KMS-11 (cell line): ENCODE data around the gene PREB.

ENCODE experiments used
- H2AFZ ChIP-seq: fragments of 200-600 bp; sonication (generic); 2 replicates; pipeline ENCODE4 v1.6.1; 2016; ENCODE audit warnings: antibody characterized with exemption, mixed run types, low read depth
- H3K27ac ChIP-seq: fragments of 200-600 bp; sonication (generic); 2 replicates; pipeline ENCODE4 v1.6.1; 2016; ENCODE audit warnings: mild to moderate bottlenecking, mixed run types
- H3K27me3 ChIP-seq: fragments of 200-600 bp; sonication (generic); 2 replicates; pipeline ENCODE4 v1.6.1; 2017; ENCODE audit warnings: mild to moderate bottlenecking, low read depth, mixed run types, moderate library complexity; ENCODE audit not compliant: insufficient read depth
- H3K36me3 ChIP-seq: fragments of 200-600 bp; sonication (generic); 2 replicates; pipeline ENCODE4 v1.6.1; 2017; ENCODE audit warnings: mild to moderate bottlenecking, mixed run types; ENCODE audit not compliant: insufficient read depth
- H3K4me1 ChIP-seq: fragments of 200-600 bp; sonication (generic); 2 replicates; pipeline ENCODE4 v1.6.1; 2016; ENCODE audit warnings: mild to moderate bottlenecking, low read depth, mixed run types; ENCODE audit not compliant: poor library complexity, severe bottlenecking
- H3K4me2 ChIP-seq: fragments of 200-600 bp; sonication (generic); 2 replicates; pipeline ENCODE4 v1.7.0; 2016; ENCODE audit warnings: mild to moderate bottlenecking, mixed run types
- H3K4me3 ChIP-seq: fragments of 200-600 bp; sonication (generic); IDR thresholded peaks from 2 replicates; pipeline ENCODE4 v1.6.1; 2017; ENCODE audit warnings: low read depth, low read length, mixed read lengths; ENCODE audit not compliant: insufficient read depth
- H3K79me2 ChIP-seq: fragments of 200-600 bp; sonication (generic); 2 replicates; pipeline ENCODE4 v1.6.1; 2016; ENCODE audit warnings: low read depth, mixed run types; ENCODE audit not compliant: insufficient read depth
- H3K9ac ChIP-seq: fragments of 200-600 bp; sonication (generic); 2 replicates; pipeline ENCODE4 v1.6.1; 2016; ENCODE audit warnings: mild to moderate bottlenecking, mixed run types
- H4K20me1 ChIP-seq: fragments of 200-600 bp; sonication (generic); 2 replicates; pipeline ENCODE4 v1.6.1; 2016; ENCODE audit warnings: mild to moderate bottlenecking, mixed run types; ENCODE audit not compliant: insufficient read depth
- CTCF ChIP-seq: fragments of 200-600 bp; sonication (generic); conservative IDR thresholded peaks from 2 replicates; pipeline ENCODE4 v1.6.1; 2017; ENCODE audit warnings: low read depth, mild to moderate bottlenecking, antibody characterized with exemption, low read length, moderate library complexity, mixed read lengths

PREB gene

GRCh38 chr2:27133905-27134780 lies at the start of gene PREB:
Gene PREB (minus strand): TSS chr2:27134636. CDS start chr2:27134421, 215 bp downstream.
- no peaks in the 10 kb centered on the region for H3K27me3 ChIP-seq
- H3K27ac ChIP-seq: peak within 1 kb of the TSS; percentile 45
- no peaks in the 10 kb centered on the region for H4K20me1 ChIP-seq
- peaks cover 15% of the 10 kb centered on the region for H3K79me2 ChIP-seq
- peak within 1 kb of the TSS; percentile 99 for H3K4me2 ChIP-seq
- peaks cover 9% of the 10 kb centered on the region for H3K4me1 ChIP-seq
- TF ChIP-seq CTCF: no peak
- H3K36me3 ChIP-seq: no peaks in the 10 kb centered on the region
- H3K4me3 ChIP-seq: peak within 1 kb of the TSS; percentile 58
- H2AFZ ChIP-seq: peak within 1 kb of the TSS; percentile 69
- peak within 1 kb of the TSS; percentile 73 for H3K9ac ChIP-seq

GRCh38 chr2:27184115-27184514 lies 49.7 kb upstream of the PREB start:
- no peaks in the 10 kb centered on the region for H4K20me1 ChIP-seq
- no peak overlapping the region for H3K9ac ChIP-seq
- H3K27ac ChIP-seq: no peak overlapping the region
- no peak for TF ChIP-seq CTCF
- H3K27me3 ChIP-seq: no peaks in the 10 kb centered on the region
- peaks cover 39% of the 10 kb centered on the region for H3K4me1 ChIP-seq
- H3K4me3 ChIP-seq: no peak overlapping the region
- no peaks in the 10 kb centered on the region for H3K79me2 ChIP-seq
- no peak overlapping the region for H3K4me2 ChIP-seq
- H2AFZ ChIP-seq: no peak overlapping the region
- H3K36me3 ChIP-seq: no peaks in the 10 kb centered on the region

- Histone ChIP-seq H2AFZ (no peak overlapping the region), H4K20me1 (no peaks in the 10 kb centered on the region), H3K4me3 (no peak overlapping the region), H3K4me1 (peaks cover 36% of the 10 kb centered on the region), H3K79me2 (no peaks in the 10 kb centered on the region), H3K9ac (no peak overlapping the region), H3K36me3 (no peaks in the 10 kb centered on the region), H3K27ac (no peak overlapping the region), H3K27me3 (no peaks in the 10 kb centered on the region), H3K4me2 (no peak overlapping the region)
- no peak for TF ChIP-seq CTCF
These were observed 47.9 kb upstream of the PREB start for GRCh38 chr2:27182346-27182745.

- Histone ChIP-seq H3K27ac (no peak overlapping the region), H3K27me3 (no peaks in the 10 kb centered on the region), H3K4me2 (0 out of 2 replicates have a peak overlapping the region, but pooled peaks have one; percentile 21), H3K9ac (no peak overlapping the region), H3K4me1 (peaks cover 27% of the 10 kb centered on the region), H3K36me3 (no peaks in the 10 kb centered on the region), H2AFZ (no peak overlapping the region), H3K4me3 (no peak overlapping the region), H3K79me2 (no peaks in the 10 kb centered on the region), H4K20me1 (no peaks in the 10 kb centered on the region)
- TF ChIP-seq CTCF: no peak
These were observed 45.0 kb upstream of the PREB start for GRCh38 chr2:27179344-27180000.
